Transverse colon (tissue), 4 donors: ENCODE measurements around the gene LYZL1.

Source experiments
- EP300 ChIP-seq: sonication (generic); formaldehyde crosslinking; IDR thresholded peaks from one replicate; pipeline ENCODE4 v1.6.1; 2017; ENCODE audit warnings: antibody characterized with exemption, low read depth
- POLR2A ChIP-seq: fragments of 450-650 bp; IDR thresholded peaks from one replicate; pipeline ENCODE4 v1.6.1; 2016; ENCODE audit warnings: antibody characterized with exemption, mild to moderate bottlenecking, moderate library complexity
- POLR2AphosphoS5 ChIP-seq, 3 donors: sonication (generic); formaldehyde crosslinking; IDR thresholded peaks; one replicate each; pipeline ENCODE4 v1.6.1; 2016; ENCODE audit warnings: antibody characterized with exemption in 3 of 3
- TF ChIP-seq, protein P1 (sequence below), 5 experiments: fragments of 200-600 bp in 3 of 5; fragments of 450-650 bp in 2 of 5; sonication (generic) in 3 of 5; IDR thresholded peaks; 1 replicate in 2 of 5; 2 replicates in 3 of 5; pipeline ENCODE4 v1.5.1; 2016 to 2017; ENCODE audit warnings: antibody characterized with exemption in 5 of 5, inconsistent platforms in 3 of 5, mild to moderate bottlenecking in 2 of 5, moderate library complexity in 1 of 5

DNA sequence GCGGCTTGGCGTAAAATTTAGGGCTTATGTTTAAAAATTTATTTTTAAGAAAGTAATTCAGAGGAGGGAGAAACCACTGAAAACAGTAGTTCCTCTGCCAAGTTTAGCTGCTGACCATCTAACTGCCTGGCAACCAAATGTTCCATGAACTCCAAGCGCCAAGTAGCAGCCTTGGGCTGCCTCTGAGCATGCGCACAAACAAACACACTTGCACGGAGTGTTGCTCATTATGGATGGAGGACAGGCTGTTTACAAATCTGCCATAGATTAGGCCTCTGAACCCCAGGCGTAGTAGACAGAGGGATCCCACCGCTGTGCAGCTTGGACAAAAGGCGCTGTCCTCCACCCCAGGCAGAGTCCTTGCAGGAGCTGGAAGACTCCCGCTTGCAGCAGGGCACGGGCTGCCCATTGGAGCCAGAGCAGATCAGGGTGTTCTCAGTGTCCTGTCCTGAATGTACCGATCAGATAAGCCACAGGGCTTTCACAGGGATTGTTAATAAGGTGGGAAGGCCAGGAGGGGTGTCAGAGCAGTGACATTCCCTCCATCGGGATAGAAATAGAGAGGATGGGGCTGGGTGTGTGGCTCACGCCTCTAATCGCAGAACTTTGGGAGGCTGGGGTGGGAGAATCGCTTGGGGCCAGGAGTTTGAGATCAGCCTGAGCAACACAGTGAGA is 47.7 kb upstream of the LYZL1 start:
- TF ChIP-seq, protein P1, sequence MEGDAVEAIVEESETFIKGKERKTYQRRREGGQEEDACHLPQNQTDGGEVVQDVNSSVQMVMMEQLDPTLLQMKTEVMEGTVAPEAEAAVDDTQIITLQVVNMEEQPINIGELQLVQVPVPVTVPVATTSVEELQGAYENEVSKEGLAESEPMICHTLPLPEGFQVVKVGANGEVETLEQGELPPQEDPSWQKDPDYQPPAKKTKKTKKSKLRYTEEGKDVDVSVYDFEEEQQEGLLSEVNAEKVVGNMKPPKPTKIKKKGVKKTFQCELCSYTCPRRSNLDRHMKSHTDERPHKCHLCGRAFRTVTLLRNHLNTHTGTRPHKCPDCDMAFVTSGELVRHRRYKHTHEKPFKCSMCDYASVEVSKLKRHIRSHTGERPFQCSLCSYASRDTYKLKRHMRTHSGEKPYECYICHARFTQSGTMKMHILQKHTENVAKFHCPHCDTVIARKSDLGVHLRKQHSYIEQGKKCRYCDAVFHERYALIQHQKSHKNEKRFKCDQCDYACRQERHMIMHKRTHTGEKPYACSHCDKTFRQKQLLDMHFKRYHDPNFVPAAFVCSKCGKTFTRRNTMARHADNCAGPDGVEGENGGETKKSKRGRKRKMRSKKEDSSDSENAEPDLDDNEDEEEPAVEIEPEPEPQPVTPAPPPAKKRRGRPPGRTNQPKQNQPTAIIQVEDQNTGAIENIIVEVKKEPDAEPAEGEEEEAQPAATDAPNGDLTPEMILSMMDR (IDR thresholded peaks at IDR 0.05) = no peak
- TF ChIP-seq POLR2A = no peak
- no peak for TF ChIP-seq POLR2AphosphoS5 (IDR thresholded peaks at IDR 0.05)
- TF ChIP-seq EP300 = no peak
